GM12865 (cell line): ENCODE measurements around the gene GALNT6.

ENCODE experiments used
- DNase-seq: peaks from one replicate; pipeline ENCODE4 v3.0.0; 2010; ENCODE audit warnings: low read depth
- H3K4me3 ChIP-seq: 2 replicates; pipeline ENCODE4 v1.5.1; 2011; ENCODE audit warnings: mild to moderate bottlenecking, low read depth, low read length, control low read depth
- CTCF ChIP-seq: IDR thresholded peaks from 2 replicates; pipeline ENCODE4 v1.5.1; 2011; ENCODE audit warnings: low read length, control low read depth, low read depth, inconsistent platforms; ENCODE audit not compliant: insufficient read depth; ENCODE audit errors: missing control alignments

Gene GALNT6

GRCh38 chr12:51368640-51369517 lies 22.3 kb downstream of the GALNT6 start:
- peak overlapping the region; percentile 1 for H3K4me3 ChIP-seq
- peak; percentile 98 for DNase-seq
- no peak for TF ChIP-seq CTCF

GRCh38 chr12:51365276-51365675 lies 25.9 kb downstream of the GALNT6 start:
- no peak for DNase-seq
- H3K4me3 ChIP-seq, result no peak overlapping the region
- no peak for TF ChIP-seq CTCF

- no peak for DNase-seq
- no peak overlapping the region for H3K4me3 ChIP-seq
- TF ChIP-seq CTCF, result no peak
These were observed 27.2 kb downstream of the GALNT6 start for GRCh38 chr12:51364001-51364400.

- TF ChIP-seq CTCF, result no peak
- no peak overlapping the region for H3K4me3 ChIP-seq
- no peak for DNase-seq
These were observed 28.4 kb downstream of the GALNT6 start for GRCh38 chr12:51362747-51363342.

- no peak for DNase-seq
- H3K4me3 ChIP-seq, result no peak overlapping the region
- TF ChIP-seq CTCF, result no peak
These were observed 28.9 kb downstream of the GALNT6 start for GRCh38 chr12:51362307-51362706.

GRCh38 chr12:51361161-51362016 lies 29.8 kb downstream of the GALNT6 start:
- no peak for TF ChIP-seq CTCF
- no peak overlapping the region for H3K4me3 ChIP-seq

More at GRCh38 chr12:51361161-51362016, 29.8 kb downstream of the GALNT6 start:
- no peak for DNase-seq
